ENCODE data around the gene WDR38.
A peak's percentile ranks its signal among the peaks of the same experiment; 100 is the strongest.

Gene WDR38

DNA sequence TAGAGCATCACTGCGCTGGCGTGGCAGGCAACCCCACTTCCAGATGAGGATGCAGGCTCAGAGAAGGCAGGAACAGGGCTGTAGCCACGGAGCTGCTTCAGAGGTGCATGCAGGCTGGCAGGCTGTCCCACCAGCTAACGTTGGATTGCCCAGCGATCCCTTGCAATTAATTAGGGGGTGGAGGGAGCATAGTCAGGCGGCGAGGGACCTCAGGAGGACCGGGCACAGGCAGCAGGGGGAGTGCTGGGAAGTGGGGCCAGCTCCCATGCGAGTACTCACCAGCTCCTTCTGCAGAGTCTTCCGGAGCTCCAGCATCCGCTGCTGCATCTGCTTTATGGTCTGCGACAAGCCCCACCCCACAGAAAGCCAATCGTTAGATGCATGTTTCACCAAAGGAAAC lies 29.0 kb downstream of the WDR38 start:
- ATAC-seq (no peak), DNase-seq (no peak)

DNA sequence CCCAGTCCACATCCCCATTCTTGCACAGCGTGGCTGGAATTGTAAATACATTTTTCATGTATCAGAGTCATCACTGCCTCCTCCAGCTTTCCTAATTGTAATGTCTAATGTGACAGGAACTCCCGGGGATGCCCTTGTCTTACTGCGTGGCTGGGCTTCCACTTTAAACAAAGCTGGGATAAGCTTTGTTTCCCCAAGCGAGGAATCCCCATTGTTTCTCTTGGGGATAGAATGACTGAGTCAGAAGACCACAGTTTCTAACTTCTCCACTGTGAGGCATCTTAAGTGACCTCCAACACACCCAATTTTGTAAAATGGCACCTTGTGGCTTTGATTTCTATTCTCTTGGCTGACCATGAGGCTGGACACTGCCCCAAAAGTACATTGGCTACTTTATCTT lies 31.1 kb downstream of the WDR38 start:
- ATAC-seq (no peak), DNase-seq (no peak)

GRCh38 chr9:124885551-124885950 lies 32.3 kb downstream of the WDR38 start:
- no peak for ATAC-seq
- DNase-seq: no peak

DNA sequence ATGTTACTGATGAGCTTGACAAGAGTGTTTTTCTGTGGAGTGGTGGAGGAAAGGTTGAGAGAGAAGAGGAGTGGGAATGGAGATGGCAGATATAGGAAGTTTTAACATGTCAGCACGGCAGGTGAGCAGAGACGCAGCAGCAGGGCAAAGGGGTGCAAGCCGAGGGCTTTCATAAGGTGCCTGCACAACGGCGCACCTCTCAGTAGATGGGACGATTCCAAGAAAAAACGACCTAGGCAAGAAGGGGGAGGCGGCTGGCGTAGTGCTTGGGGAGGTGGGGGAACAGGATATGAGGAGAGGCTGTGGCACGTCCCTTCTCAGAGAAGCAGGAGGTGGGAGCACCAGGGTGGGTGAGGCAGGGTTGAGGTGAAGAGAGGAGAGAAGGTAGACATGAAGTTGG lies 33.2 kb downstream of the WDR38 start:
- ATAC-seq: no peak
- no peak for DNase-seq

DNA sequence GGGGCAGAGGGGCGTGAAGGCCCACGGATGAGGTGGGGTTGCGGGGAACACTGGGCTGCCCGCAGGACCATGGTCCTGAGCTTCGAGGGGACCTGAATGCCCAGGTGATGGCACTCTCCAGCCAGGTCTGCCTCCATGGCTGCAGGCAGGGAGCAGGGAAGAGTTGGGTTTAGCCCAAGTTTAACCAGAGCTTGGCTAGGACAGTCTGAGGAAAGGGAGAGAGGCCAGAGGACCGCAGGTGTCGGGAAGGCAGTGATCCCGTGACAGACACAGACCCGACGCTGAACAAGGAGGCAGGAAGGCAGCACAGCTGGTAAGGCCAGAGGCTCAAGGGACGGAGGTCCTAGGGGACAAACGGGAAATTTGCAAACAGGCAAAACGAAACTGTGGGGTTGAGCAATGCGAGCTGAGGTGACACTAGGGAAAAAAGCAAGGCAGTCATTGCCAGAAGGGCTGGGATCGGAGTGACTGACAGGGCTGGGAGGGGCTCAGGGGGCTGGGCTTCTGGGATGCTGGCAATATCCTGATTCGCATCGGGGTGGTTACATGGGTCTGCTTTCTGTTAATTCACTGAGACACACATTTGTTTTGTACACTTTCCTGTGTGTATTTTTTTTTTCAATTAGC lies 33.7 kb downstream of the WDR38 start:
- ATAC-seq (no peak), DNase-seq (no peak)

DNA sequence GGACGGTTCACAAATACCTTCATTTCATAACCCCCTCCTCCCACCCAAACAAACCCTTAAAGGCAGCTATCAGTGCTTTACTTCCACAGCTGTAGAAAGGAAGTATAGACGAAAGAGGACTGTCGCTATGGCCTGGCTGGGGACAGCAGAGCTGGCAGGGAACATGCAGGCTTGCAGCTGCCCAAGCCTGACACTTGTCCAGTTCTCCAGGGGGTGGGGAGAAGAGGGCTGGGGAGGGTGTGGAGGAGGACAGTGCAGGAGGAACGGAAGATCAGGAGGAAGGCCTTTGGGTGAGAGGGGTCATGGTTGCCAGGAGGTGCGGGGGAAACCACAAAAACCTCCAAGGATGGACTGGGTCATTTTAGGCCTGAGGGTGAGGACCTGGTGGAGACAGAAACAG lies 34.6 kb downstream of the WDR38 start:
- ATAC-seq: no peak
- no peak for DNase-seq

- no peak for DNase-seq
- ATAC-seq: no peak
Observed at GRCh38 chr9:124889006-124889405, 35.7 kb downstream of the WDR38 start.

- DNase-seq: no peak
- no peak for ATAC-seq
Observed at GRCh38 chr9:124890179-124890578, 36.9 kb downstream of the WDR38 start.

- ATAC-seq (no peak), DNase-seq (no peak)
Observed at GRCh38 chr9:124894035-124894740, 40.9 kb downstream of the WDR38 start.

DNA sequence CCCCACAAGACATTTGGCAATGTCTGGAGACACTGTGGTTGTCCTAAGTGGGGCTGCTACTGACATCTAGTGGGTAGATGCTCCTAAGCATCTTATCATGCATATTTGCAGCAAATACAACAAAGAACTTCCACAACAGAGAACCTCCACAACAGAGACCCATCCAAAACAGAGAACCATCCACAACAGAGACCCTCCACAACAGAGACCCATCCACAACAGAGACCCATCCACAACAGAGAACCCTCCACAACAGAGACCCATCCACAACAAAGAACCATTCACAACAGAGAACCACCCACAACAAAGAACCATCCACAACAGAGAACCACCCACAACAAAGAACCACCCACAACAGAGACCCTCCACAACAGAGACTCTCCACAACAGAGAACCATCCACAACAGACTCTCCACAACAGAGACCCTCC lies 41.5 kb downstream of the WDR38 start:
- DNase-seq: no peak

DNA sequence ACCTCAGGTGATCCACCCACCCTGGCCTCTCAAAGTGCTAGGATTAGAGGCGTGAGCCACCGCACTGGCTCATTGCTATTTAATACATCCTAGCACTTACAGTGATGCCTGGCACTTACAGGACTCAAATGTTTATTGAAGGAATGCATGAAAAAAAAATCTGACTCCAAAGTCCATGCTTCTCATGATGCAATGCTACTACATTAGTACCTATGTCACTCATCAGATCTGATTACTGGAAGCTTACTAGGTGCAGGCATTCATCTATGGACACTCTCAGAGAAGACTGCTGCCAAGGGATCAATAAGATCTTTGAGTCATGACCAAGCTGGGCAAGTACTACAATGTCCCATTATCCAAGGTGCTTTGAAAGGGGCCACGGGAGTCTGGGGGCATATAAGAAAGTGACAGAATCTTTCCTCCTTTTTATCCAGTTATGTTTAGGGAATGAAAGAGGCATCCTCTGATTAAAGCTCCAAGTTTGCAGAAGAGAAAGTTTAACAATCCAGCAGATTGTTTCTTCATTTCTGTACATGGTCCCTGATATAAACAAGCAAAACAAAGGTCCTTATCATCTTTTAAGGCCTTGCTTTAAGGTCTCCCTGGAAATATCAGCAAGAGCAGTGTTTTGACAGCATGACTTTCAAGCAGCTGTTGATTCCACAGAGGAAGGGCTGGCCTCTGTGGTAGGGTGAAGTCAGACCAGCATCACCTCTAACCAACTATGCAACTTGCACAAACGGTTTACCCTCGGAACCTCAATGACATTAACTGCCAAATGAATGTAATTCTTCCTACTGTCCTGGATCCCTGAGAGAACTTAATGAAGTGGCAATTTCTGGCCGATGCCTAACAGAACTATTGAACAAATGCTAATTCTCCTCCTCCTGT lies 44.6 kb downstream of the WDR38 start:
- DNase-seq (no peak), ATAC-seq (no peak)

More for the DNA sequence above, 41.5 kb downstream of the WDR38 start:
- peak; percentile 55 for ATAC-seq

- DNase-seq: no peak
- ATAC-seq: no peak
Observed at GRCh38 chr9:124899845-124900244, 46.6 kb downstream of the WDR38 start.

DNA sequence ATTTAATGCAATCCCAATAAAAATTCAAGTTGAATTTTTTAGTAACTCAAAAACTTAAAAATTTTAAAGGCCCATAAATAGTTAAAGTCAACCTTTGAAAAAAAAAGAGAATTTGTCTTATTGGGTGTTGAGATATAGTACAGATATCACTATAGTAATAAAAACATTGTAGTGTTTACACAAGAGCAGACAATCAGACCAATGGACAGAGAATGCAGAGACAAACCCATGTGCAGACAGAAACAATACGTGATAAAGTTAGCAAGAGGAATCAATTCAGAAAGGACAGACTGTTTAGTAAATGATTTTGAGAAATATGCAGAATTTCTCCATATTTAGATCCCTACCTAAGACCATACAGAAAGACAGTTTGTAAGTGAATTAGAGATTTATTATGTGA lies 53.7 kb downstream of the WDR38 start:
- ATAC-seq: no peak
- no peak for DNase-seq

Data from stimulated activated naive CD8-positive, alpha-beta T cell treated with anti-CD3 and anti-CD28 coated beads, Interleukin-15, Interleukin-2, amounts not matched to agents 100 U/mL and 50 U/mL, for 24 hours (primary cell).